Left lobe of liver (tissue), 2 donors: ENCODE data around the gene PCDH9. TPM values are rescaled to one million over a fixed set of nuclear protein-coding genes. Genes with fewer than 3 reads are reported as not detected.

ENCODE experiments used
- ATAC-seq: fragments of 200-7000 bp; cut with Tn5 transposase; one replicate; pipeline ENCODE4 v1.9.1; 2020; ENCODE audit warnings: mild to moderate bottlenecking, moderate library complexity
- DNase-seq: peaks from one replicate; pipeline ENCODE4 v3.0.0-alpha.2; 2020; ENCODE audit warnings: low spot score
- total RNA-seq: library from RNA; stranded (reverse); gene quantifications from one replicate; pipeline ENCODE4 v1.2.1, GENCODE V29; 2021
- donor health status: DM: no; HTN: no; CAD: no; lungs with moderate emphysema.
- donor health status: DM: no; HTN: yes; CAD: no.

The PCDH9 gene
- total RNA-seq, 1 donor from 2014 or later: 2.4 TPM

DNA sequence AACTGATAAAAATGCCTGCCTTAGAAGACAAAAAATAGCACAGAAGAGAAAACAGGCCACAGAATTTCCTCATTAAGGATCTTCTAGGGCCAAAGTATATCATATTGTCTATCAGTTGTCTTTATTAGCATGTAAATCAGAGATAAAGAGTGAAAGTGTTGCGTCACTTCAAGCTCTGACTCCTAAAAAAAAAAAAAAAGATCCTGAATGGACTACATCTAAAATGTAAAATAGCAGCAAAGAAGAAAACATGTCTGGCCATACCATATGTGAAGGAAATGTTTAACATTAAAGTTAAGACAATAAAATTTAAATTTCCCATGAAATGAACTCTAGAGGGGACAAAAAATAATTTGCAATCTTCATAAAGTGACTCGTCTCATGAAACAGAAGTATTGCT lies 237.4 kb downstream of the PCDH9 start:
- DNase-seq: no peak
- ATAC-seq: no peak

GRCh38 chr13:66992183-66992582 lies 238.0 kb downstream of the PCDH9 start:
- no peak for ATAC-seq

GRCh38 chr13:66984241-66984640 lies 245.9 kb downstream of the PCDH9 start:
- no peak for DNase-seq
- no peak for ATAC-seq

More at GRCh38 chr13:66992183-66992582, 238.0 kb downstream of the PCDH9 start:
- DNase-seq: no peak

DNA sequence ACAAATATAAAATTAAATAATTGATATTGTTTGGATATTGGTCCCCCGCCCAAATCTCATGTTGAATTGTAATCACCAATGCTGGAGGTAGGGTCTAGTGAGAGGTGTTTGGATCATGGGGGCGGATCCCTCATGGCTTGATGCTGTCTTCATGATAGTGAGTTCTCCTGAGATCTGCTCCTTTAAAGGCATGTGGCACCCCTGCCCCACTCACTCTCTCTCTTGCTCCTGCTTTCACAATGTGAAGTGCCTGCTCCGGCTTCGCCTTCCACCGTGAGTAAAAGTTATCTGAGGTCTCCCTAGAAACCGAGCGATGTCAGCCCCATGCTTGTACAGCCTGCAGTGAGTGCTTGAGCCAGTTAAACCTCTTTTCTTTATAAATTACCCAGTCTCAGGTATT lies 248.2 kb downstream of the PCDH9 start:
- ATAC-seq: no peak
- DNase-seq: no peak

DNA sequence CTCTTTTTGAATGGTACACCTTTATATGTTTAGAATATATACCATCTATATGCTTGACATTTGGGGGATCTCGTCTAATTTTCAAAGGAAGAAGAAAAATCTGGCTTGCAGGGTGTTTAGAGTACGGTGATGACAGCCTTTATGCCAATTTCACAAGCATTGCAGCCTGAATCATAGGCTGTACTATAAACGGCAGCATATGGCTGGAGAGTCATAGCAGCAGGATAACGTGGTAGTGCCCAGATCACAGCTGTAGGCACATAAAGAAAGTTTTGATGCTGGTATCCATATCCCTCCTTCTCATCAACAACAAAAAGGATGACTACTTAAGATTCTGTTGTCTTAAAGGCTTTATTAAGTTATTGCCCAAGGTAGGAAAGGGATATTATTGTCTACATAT lies 253.0 kb downstream of the PCDH9 start:
- DNase-seq (no peak), ATAC-seq (no peak)

- no peak for ATAC-seq
- DNase-seq: no peak
Measured at GRCh38 chr13:66974889-66975288, 255.2 kb downstream of the PCDH9 start.

GRCh38 chr13:66974174-66974573 lies 256.0 kb downstream of the PCDH9 start:
- DNase-seq (no peak), ATAC-seq (no peak)

- no peak for ATAC-seq
- DNase-seq: no peak
Measured at GRCh38 chr13:66972659-66973058, 257.5 kb downstream of the PCDH9 start.

GRCh38 chr13:66971004-66971403 lies 259.1 kb downstream of the PCDH9 start:
- ATAC-seq (no peak), DNase-seq (no peak)

- DNase-seq (no peak), ATAC-seq (no peak)
Measured at GRCh38 chr13:66969291-66969690, 260.8 kb downstream of the PCDH9 start.

GRCh38 chr13:66967811-66968597 lies 262.1 kb downstream of the PCDH9 start:
- no peak for ATAC-seq
- DNase-seq: no peak

DNA sequence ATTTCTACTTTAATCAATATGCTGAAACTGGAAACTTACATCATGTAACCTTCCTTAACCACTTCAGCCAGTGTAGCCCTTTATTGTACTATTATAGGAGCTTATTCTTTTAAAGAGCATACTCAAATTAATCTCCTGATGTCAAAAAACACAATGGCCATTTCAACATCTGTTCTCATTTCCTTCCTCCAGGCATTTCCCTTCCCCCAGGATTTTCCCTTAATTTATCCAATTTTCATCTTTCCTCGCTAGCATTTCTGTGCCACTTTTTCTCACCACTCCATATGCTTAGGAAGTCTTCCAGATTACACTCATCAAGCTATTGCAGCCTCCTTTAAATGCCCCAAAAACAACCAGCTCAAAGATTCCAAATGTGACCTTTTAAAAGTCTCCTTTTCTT lies 265.0 kb downstream of the PCDH9 start:
- ATAC-seq (no peak), DNase-seq (no peak)

- no peak for ATAC-seq
- DNase-seq: no peak
Measured at GRCh38 chr13:66962953-66963352, 267.2 kb downstream of the PCDH9 start.

DNA sequence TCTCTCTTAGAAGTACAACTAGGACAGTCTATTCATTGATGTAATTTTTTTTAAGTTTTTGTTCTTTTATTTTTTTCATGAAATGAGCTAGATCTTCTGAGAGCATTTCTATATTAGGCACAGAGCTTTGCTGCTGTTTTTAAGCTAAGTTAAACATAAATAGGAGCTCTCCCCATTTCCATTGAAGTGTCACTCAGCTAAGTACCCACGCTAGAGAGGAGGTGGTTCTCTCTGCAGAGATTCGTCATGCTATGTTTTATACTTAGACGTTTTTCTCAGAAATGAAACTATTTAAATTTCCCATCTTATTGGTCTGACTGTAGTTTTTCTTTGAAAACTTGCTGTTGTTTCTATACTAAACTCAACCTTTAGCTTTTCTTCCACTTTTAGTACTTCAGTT lies 271.5 kb downstream of the PCDH9 start:
- ATAC-seq: no peak

GRCh38 chr13:66952507-66952906 lies 277.6 kb downstream of the PCDH9 start:
- DNase-seq (no peak), ATAC-seq (no peak)

More for the DNA sequence above, 271.5 kb downstream of the PCDH9 start:
- DNase-seq: no peak

DNA sequence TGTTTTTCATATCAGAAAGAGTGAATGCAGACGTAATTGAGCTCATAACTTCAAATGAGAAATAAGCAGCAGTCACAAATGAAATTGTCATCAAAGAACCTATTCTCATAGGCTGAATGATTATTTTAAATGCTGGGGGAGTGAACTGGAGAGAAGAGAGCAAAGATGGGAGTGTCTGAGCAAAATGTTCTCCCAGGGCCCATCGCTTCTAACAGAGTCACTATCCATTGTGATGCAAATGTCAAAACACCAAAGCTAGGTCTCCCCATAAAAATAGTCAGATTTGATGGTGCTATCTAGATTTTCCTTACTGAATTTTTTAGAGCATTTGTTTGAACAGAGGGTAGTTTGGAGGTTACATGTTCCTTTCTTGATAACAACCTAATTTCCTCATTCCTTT lies 278.7 kb downstream of the PCDH9 start:
- ATAC-seq: no peak
- no peak for DNase-seq

DNA sequence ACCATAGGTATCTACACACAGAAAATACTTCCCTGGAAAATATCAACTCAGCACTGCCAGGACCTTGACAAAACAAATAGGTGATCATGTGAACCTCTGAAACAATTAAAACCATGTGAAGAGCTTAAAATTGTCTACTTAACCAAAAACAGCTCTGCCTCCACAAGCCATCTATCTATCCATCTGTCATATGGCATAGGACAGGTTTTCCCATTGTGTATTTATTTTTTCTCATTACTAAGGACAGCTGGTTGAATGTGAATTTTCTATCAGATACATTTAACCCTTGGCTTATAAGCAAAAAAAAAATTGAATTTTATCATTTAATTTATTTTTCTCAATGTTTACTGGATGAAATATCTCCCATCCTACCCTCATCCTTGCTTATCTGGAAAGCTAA lies 279.5 kb downstream of the PCDH9 start:
- DNase-seq (no peak), ATAC-seq (no peak)

DNA sequence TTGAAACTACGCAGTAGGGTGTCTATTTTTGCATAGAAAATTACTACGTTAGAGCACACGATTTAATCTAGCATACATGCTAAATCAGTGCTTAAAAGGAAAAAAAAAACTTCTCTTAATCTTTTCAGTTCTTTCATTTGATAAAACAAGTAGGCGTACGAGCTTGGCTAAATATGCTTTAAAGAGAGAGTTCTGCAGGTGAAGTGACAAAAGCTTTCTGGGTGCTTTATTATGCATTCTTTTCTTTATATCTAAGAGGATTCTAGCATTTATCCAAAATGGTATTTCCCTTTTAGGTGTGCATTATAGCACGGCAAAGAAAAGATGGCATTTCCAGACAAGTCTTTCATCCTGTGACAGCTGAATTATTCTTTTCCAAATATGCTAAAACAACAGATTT lies 281.2 kb downstream of the PCDH9 start:
- no peak for DNase-seq
- ATAC-seq: no peak

DNA sequence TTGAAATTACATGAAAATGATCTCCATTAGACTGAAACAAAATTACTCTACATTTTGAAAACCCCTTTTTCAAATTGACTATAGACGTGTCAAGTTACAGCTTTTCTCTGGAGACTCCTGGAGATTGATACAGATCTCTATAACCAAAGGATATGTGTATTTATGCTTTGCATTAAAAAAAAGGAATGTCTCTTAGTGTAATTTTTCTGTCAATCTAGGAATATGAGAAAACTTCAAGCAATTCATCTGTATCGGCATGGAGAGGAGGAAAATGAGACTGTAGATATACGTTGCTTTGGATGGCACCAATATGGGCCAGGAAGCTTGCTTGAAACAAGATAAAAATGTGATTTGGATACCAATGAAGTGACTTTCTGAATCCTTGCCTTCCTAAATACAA lies 286.6 kb downstream of the PCDH9 start:
- DNase-seq: no peak
- ATAC-seq: no peak

DNA sequence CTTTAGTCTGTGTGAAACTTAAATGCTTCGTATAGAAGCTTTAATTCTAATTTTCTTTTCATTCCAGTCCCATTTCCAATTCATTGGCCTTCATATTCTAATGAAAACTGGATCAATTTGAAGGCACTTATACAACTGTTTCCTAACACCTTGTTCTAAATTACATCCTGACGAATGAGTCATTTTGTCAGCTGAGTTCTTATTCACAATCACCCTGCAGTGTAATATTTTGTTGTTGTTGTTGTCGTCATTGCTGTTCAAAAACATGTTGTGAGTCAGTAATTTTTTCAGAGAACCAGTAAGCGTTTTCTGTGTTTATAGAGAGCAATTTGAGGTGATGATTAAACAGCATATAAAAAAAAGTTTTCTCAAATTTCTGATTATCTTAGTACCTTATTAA lies 290.0 kb downstream of the PCDH9 start:
- ATAC-seq: no peak

GRCh38 chr13:66937423-66937822 lies 292.7 kb downstream of the PCDH9 start:
- ATAC-seq: no peak
- DNase-seq: no peak

More for the DNA sequence above, 290.0 kb downstream of the PCDH9 start:
- DNase-seq: no peak

GRCh38 chr13:66933994-66934393 lies 296.1 kb downstream of the PCDH9 start:
- no peak for ATAC-seq
- DNase-seq: no peak

GRCh38 chr13:66933527-66933926 lies 296.6 kb downstream of the PCDH9 start:
- ATAC-seq (no peak), DNase-seq (no peak)
